HEK293T (cell line): ENCODE measurements around the gene HIRIP3.

Experiments
- BHLHE40 ChIP-seq: fragments of 450-650 bp; IDR thresholded peaks from 2 replicates; pipeline ENCODE4 v1.6.1; 2016; ENCODE audit warnings: mild to moderate bottlenecking, moderate library complexity, borderline replicate concordance
- CTBP1 ChIP-seq: fragments of 450-650 bp; IDR thresholded peaks from 2 replicates; pipeline ENCODE4 v1.6.1; 2016; ENCODE audit warnings: borderline replicate concordance
- ELF4 ChIP-seq: fragments of 450-650 bp; IDR thresholded peaks from 2 replicates; pipeline ENCODE4 v1.6.1; 2017; ENCODE audit warnings: antibody characterized with exemption
- FOXK2 ChIP-seq: fragments of 450-650 bp; IDR thresholded peaks from 2 replicates; pipeline ENCODE4 v1.6.1; 2016; ENCODE audit warnings: mild to moderate bottlenecking
- FOXM1 ChIP-seq: fragments of 450-650 bp; IDR thresholded peaks from 2 replicates; pipeline ENCODE4 v1.6.1; 2017; ENCODE audit warnings: mild to moderate bottlenecking, borderline replicate concordance
- L3MBTL2 ChIP-seq: fragments of 450-650 bp; conservative IDR thresholded peaks from 2 replicates; pipeline ENCODE4 v1.6.1; 2016; ENCODE audit warnings: mild to moderate bottlenecking
- LEF1 ChIP-seq: fragments of 450-650 bp; IDR thresholded peaks from 2 replicates; pipeline ENCODE4 v1.6.1; 2017; ENCODE audit warnings: mild to moderate bottlenecking, borderline replicate concordance
- SP1 ChIP-seq: fragments of 450-650 bp; IDR thresholded peaks from 2 replicates; pipeline ENCODE4 v1.6.1; 2017
- SUZ12 ChIP-seq: fragments of 450-650 bp; IDR thresholded peaks from 2 replicates; pipeline ENCODE4 v1.6.1; 2016; ENCODE audit warnings: mild to moderate bottlenecking
- TARDBP ChIP-seq: fragments of 450-650 bp; IDR thresholded peaks from 2 replicates; pipeline ENCODE4 v1.6.1; 2016
- ZNF384 ChIP-seq: fragments of 450-650 bp; IDR thresholded peaks from 2 replicates; pipeline ENCODE4 v1.6.1; 2016

GRCh38 chr16:30011714-30012504, 16.5 kb upstream of the HIRIP3 start:
- TF ChIP-seq L3MBTL2 (no peak), BHLHE40 (no peak), FOXK2 (no peak), FOXM1 (no peak), TARDBP (no peak), SP1 (no peak), ELF4 (no peak), CTBP1 (no peak), LEF1 (no peak), ZNF384 (no peak), SUZ12 (no peak)
